ENCODE data around the gene ANGPT4.

GRCh38 chr20:949717-950116 is 33.6 kb upstream of the ANGPT4 start:
- TF ChIP-seq CTCF (IDR thresholded peaks at IDR 0.05; ENCODE audit: insufficient read depth, low read depth, low read length) (no peak), EZH2 (IDR thresholded peaks at IDR 0.05; ENCODE audit: insufficient read depth, low read length) (no peak)

Measured in astrocyte (in vitro differentiated cells and primary cell).